ENCODE results near the gene RAB30.
A peak's percentile ranks its signal among the peaks of the same experiment; 100 is the strongest.

The RAB30 gene

DNA sequence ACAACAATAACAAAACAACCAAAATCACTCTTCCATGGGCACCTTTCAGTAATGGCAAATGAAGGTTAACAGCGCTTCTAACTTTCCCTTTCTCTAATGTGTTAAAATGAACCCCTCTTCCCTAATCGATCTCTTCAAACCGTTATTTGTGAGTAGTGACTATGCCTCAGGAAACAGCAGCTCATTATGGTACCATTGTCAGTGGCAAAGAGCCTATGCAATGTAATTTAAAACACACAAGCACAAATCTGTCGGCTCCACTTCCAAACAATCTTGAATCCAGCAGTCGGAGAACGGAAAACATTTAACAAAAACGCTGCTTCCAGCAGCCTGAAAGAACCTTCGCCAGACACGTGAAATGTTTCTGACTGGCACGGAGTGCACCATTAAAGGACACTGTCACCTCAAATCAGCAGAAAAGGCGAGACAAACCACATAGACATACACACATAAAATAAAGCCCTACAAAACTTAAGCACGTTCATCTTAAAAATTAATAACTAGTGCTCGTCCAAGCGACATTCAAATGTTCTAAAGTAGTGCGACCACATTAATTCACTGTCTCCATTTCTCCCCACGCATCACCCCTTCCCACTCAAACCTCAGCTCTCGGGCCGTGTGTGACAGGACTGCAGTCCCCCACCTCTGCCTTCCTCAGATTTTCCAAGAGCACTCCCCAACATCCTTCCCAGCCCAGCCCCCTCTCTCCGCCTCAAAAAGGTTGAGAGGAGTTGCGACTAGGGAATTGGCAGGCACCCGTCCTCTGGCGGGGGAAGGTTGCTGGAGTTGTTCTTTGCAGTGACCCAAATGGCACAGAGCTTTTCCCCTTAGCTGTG is 748 bp downstream of the RAB30 start:
- peak overlapping the region; percentile 97 for H3K4me3 ChIP-seq (ENCODE audit: low read depth, low read length)

GRCh38 chr11:83070044-83070701 is 1.5 kb downstream of the RAB30 start:
- peak overlapping the region; percentile 97 for H3K4me3 ChIP-seq (ENCODE audit: low read depth, low read length)

DNA sequence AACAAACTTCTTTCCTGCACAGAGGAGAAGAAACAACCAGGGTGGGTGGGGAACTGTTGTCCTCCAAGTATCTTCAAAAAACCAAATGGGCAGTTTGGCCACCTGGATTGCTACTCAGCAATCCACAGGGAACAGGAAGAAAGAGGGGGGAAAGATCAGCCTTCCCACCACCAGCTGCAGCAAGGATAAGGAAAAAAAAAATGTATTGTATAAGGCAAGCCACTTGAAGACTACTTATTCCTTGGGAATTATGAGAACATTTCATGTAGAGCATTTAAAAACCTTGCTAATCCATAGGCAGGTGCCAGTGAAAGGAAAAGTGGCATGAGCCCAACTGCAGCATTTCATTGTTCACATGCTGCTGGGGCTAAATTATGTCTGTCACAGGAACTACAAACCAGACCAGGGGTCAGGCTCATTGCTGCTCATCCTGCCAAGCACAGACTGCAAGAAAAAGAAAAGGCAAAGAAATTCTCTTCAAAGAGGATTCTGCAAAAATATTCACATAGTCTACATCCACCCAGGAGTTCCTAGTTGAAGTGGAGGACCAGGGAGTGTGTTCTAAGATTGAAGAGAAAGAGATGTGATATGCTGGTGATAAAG is 2.2 kb downstream of the RAB30 start:
- no peak overlapping the region for H3K4me3 ChIP-seq (ENCODE audit: low read depth, low read length)

DNA sequence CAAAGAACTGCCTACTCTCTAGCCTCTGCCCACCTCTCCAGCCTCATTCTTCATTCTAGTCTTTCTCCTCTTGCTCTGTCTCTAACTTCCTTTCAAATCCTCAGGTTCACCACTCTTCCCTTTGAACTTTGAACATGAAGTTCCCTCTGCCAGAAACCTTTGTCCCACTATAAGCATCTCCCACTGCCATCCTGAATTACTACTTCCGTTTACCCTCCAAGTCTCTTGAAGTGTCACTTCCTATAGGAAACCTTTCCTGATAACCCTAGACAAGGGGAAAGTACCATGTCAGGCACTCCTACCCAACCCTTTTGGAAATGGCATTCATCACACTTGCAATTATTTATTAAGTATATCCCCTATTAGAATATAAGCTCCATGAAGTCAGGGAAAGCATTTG is 3.1 kb downstream of the RAB30 start:
- no peak overlapping the region for H3K4me3 ChIP-seq (ENCODE audit: low read depth, low read length)

DNA sequence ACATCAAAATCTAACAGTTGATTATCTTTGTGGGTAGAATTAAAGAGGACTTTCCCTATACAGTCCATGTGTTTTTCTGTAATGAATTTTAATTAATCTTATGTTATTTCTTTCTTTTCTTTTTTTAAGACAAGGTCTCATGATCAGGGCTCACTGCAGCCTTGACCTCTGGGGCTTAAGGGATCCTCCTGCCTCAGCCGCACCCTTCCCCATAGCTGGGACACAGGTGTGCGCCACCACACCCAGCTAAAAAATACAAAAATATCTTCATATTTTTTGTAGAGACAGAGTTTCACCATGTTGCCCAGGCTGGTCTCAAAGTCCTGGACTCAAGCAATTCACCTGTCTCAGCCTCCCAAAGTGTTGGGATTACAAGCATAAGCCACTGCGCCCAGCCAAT is 7.7 kb downstream of the RAB30 start:
- H3K4me3 ChIP-seq (ENCODE audit: low read depth, low read length), result no peak overlapping the region

DNA sequence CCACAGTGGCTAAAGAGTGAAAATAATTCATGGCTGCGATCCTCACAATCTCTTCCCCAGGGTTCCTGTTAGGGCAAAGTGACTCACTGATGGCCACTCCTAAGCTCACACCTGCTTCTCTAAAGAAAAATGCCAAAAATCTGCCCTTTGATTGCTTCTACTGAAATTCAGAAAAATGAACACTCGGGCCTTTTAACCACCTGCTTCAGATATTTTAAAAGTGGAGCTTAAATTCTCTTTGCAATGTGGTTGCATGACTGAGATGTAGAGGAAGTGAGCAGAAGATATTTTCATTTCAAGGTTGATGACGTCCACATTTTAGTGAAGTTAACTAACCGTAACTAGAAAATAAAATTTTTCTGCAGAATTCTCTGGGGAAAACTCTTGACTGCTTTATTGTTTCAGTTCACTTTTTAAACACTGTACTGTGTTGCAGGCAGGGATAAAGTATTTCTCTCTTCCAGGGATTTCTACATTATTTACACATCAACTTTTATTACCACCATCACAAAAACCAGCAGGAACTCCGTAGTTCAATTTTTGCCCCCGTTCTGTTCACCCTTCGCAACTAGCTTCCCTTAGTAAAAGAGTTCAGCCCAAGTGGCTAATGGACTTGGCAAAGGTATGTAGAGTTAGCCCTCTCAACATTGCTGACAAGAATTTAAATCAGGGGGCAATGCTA is 8.5 kb downstream of the RAB30 start:
- no peak overlapping the region for H3K4me3 ChIP-seq (ENCODE audit: low read depth, low read length)

DNA sequence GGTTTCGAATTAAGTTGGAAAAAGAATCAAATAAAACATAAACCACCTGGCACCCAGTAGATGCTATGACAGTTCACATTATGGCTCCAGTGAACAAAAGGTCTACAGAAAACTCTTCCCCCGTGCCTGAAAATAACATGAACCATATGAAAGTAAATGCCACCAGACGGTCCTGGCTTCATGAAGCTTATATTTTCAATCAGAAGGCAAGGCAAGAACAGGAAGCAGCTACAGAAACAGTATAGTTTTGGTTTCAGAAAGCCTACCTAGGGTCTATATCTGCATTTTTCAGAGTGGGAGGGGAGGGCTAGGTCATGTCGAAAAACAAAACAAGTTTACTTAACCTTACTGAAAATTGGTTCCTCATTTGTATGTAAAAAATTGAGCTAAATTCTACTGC is 9.8 kb downstream of the RAB30 start:
- H3K4me3 ChIP-seq (ENCODE audit: low read depth, low read length), result no peak overlapping the region

- no peak overlapping the region for H3K4me3 ChIP-seq (ENCODE audit: low read depth, low read length)
Measured at GRCh38 chr11:83060965-83061364, 10.7 kb downstream of the RAB30 start.

DNA sequence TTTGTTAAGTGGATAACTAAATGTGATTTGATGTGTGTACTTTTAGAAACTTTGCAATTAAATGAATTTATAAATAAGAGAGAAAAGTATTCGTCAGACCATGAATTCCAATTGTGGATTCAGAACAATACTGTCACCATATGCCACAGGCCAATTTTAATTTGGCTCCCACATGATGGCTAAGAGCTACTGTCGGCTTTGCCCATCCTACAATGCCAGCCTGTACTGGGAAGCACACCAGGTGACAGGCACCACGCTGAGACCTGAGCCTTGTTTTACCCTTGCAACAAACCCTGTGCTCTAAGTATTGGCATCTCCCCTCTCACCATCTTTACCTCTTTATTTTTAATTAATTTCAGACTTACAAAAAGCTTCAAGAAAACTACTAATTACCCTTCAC is 14.0 kb downstream of the RAB30 start:
- H3K4me3 ChIP-seq (ENCODE audit: low read depth, low read length), result no peak overlapping the region

- no peak overlapping the region for H3K4me3 ChIP-seq (ENCODE audit: low read depth, low read length)
Measured at GRCh38 chr11:83056611-83057010, 15.1 kb downstream of the RAB30 start.

GRCh38 chr11:83056204-83056603 is 15.5 kb downstream of the RAB30 start:
- no peak overlapping the region for H3K4me3 ChIP-seq (ENCODE audit: low read depth, low read length)

GRCh38 chr11:83054904-83055380 is 16.8 kb downstream of the RAB30 start:
- H3K4me3 ChIP-seq (ENCODE audit: low read depth, low read length), result no peak overlapping the region

DNA sequence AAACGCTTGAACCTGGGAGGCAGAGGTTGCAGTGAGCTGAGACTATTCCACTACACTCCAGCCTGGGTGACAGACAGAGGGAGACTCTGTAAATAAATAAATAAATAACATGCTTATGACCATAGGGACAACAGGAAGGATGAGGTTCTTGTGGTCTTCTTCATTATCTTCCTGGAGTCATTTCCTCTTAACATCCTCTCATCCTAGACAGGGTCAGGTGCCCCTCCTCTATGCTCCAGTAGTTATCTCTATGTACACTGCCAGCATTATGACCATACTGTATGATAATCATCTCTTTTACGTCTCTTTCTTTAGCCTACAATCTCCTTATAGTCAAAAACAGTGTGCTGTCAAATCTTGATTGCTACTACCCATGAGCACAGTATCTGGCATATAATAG is 17.7 kb downstream of the RAB30 start:
- H3K4me3 ChIP-seq (ENCODE audit: low read depth, low read length), result no peak overlapping the region

- no peak overlapping the region for H3K4me3 ChIP-seq (ENCODE audit: low read depth, low read length)
Measured at GRCh38 chr11:83051760-83052671, 19.7 kb downstream of the RAB30 start.

DNA sequence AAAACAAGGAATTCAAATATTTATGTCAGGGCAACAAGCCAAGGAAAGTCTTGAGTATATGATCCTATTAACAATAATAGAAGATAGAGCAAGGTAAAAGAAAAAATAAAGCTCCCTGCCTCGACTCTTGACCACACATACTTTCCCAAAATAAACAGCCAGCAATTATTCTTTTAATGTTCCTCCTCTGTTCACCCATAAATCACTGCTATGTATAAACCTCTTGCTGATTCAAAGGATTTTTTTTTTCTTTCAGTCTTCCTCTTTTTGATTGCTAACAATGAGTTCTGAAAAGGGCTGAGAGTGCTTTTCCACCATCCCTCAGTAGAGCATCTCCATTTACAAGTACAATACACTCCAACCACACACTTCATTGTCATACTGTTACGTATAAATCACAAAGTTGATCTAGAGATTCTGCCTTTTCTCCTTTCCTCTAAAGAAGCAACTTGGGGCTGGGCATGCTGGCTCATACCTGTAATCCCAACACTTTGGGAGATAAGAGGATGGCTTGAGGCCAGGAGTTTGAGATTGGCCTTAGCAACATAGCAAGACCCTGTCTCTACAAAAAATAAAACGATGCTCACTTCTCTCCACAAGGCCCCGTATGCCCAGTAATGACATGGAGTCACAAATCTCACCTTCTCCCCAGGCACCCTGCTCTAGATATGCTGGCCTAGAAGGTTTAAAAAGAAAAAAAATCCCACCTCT is 24.0 kb downstream of the RAB30 start:
- H3K4me3 ChIP-seq (ENCODE audit: low read depth, low read length), result no peak overlapping the region

GRCh38 chr11:83046621-83047172 is 25.0 kb downstream of the RAB30 start:
- H3K4me3 ChIP-seq (ENCODE audit: low read depth, low read length), result no peak overlapping the region

- H3K4me3 ChIP-seq (ENCODE audit: low read depth, low read length), result no peak overlapping the region
Measured at GRCh38 chr11:83044958-83045712, 26.6 kb downstream of the RAB30 start.

- H3K4me3 ChIP-seq (ENCODE audit: low read depth, low read length), result no peak overlapping the region
Measured at GRCh38 chr11:83042964-83043711, 28.6 kb downstream of the RAB30 start.

All from iPS-11a (cell line).